ENCODE measurements around the gene AGAP1.

AGAP1 gene

GRCh38 chr2:235493775-235494715 is at the start of gene AGAP1:
Gene AGAP1 (plus strand): TSS chr2:235494043.
- no peak for DNase-seq

- DNase-seq, result no peak
Measured at GRCh38 chr2:235444101-235444597, 49.7 kb upstream of the AGAP1 start.

DNA sequence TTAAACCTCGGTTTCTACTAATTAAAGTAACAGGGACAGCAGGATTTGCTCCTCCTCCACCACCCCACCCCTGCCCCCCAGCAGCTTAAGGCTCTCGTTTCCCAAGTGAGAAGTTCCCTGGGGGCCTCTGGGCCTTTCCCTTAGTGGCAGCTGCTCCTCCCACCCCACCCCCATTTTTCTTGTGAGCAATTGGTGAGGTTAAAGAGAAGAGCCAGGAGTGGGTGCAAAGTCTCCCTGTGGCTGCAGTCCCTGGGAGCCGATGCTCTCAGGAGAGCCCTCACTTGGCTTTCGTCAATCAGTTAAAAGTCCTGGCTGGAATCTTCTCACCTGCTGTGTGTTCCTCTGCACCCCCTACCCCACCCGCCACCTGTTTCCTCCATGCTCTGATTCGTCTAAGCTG is 48.7 kb upstream of the AGAP1 start:
- DNase-seq, result no peak

DNA sequence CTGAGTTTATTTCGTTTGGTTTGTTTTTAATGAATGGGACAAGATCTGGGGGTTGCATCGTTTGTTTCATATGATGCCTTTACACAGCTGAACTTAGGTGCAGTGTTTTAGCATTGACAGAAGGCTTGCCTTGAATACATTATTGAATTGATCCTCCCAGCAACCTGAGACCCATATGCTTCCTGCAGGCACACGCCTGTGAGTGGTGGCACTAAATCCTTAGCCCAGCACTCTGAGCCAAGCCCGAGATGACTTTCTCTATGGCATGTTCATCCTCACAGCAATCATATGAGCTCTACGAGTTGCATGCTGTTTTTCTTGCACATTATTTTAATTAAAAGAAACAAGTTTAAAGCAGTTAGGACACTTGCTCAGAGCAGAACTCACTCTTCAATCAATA is 47.8 kb upstream of the AGAP1 start:
- no peak for DNase-seq

- no peak for DNase-seq
Measured at GRCh38 chr2:235447210-235447609, 46.6 kb upstream of the AGAP1 start.

- DNase-seq, result no peak
Measured at GRCh38 chr2:235449568-235449967, 44.3 kb upstream of the AGAP1 start.

DNA sequence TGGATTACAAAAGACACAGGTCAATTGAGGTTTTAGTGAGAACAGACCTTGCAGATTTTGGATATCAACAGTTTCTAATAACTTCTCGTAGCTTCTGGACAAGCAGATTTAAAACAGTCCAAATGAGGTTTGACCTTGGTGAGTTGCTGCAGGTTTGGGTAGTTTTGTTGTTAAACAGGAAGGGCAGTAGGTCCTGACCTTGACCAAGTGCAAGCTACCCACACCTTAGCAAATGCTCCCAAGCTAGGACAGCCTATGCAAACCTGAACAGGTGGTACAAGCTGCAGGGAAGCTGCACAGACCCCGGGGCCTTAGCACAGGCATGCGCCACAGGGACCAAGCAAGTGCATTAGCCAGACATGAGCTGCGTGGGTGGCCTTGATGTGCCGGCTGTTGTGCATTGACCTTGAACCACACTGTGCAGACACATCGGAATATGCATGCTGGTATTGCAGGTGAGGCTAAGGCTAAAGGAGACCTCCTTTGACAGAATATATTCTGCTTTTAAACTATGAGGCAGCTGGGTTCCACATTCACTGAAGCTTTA is 40.2 kb upstream of the AGAP1 start:
- no peak for DNase-seq

DNA sequence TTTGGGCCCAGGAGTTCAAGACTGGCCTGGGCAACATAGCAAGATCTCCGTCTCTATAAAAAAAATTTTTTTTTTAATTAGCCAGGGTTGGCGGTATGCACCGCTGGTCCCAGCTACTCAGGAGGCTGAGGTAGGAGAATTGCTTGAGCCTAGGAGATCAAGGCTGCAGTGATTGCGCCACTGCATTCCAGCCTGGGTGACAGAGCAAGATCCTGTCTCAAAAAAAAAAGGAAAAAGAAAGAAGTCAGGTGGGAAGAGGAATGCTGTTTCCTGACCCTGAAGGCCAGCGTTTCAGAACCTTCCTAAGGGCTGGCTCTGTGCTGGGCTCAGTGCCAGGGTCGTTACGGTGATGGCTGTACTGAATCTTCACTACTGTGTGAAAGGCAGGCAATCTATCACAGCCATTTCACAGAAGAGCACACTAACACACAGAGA is 35.0 kb upstream of the AGAP1 start:
- no peak for DNase-seq

DNA sequence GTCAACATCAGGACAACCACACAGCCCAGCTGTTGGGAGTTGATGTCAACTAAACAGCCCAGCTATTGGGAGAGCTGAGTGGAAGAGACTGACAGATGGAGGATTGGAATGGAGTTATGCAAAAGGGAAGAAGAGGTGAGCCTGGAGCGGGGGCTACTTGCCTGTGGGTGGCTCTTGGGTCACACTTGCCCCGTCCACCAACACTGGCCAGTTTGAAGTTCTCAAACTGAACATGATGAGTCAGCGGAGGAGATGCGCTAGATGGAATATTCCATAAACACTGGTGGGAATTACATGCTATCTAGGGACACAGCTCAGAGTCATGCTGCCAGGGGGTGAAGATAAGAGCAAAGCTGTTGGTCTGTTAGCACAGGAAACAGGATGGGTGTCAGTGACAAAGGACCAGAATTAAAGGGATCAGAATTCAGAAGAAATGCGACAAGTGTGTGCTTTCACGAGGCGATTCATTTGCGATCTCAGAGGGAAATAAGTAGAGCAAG is 33.2 kb upstream of the AGAP1 start:
- no peak for DNase-seq

DNA sequence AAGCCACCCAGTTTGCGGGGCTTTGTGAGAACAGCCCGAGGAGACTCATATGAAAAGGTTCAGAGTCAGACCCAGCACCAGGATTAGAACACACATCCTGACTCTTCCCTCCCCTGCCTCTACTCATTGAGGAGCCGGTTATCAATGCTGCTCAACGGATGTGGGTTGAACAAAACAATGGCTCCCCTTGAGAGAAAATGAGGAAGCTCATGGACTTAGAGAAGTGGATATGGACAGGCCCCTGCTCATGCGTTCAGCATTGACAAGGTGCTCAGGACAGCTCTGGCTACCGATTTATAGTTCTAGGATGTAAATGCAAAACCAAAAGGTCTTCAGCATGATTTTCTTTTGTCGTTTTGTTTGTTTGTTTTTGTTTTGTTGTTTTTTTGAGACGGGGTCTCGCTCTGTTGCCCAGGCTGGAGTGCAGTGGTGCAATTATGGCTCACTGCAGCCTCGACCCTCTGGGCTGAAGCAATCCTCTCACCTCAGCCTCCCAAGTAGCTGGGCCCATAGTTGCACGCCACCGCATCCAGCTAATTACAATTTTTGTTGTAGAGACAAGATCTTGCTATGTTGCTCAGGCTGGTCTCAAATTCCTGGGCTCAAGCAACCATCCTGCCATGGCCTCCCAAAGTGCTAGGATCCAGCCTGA is 32.0 kb upstream of the AGAP1 start:
- DNase-seq, result no peak

- no peak for DNase-seq
Measured at GRCh38 chr2:235462415-235462790, 31.4 kb upstream of the AGAP1 start.

DNA sequence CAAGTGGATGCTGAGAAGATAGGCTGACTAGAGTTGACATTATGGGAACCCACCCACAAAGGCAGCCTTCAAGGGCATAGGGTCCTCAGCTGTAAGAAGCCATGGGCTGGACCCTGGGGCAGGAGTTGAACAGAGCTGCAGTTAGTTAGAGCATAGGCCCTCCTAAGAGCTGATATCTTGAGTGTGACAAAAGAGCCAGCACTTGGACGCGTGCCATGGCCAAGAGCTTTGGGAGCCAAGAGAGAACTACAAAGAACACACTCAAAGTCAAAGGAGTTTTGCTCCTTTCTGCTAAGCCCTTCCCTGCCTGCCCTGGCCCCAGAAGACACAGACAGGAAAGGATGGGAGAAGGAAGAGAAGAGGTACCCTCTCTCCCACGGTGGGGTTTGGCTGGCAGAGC is 29.9 kb upstream of the AGAP1 start:
- DNase-seq, result no peak

DNA sequence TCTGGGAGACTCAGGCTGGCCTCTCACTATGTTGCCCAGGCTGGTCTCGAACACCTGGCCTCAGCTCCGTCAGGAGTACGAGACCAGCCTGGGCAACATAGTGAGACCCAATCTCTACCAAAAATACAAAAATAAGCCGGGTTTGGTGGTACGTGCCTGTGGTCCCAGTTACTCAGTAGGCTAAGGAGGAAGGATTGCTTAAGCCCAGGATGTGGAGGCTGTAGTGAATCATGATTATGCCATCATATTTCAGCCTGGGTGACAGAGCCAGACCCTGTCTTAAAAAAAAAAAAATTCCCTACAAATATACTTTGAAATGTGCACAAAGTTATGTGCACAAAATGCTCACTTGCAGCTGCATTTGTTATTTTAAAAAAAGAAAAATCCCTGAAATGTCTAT is 26.3 kb upstream of the AGAP1 start:
- no peak for DNase-seq

DNA sequence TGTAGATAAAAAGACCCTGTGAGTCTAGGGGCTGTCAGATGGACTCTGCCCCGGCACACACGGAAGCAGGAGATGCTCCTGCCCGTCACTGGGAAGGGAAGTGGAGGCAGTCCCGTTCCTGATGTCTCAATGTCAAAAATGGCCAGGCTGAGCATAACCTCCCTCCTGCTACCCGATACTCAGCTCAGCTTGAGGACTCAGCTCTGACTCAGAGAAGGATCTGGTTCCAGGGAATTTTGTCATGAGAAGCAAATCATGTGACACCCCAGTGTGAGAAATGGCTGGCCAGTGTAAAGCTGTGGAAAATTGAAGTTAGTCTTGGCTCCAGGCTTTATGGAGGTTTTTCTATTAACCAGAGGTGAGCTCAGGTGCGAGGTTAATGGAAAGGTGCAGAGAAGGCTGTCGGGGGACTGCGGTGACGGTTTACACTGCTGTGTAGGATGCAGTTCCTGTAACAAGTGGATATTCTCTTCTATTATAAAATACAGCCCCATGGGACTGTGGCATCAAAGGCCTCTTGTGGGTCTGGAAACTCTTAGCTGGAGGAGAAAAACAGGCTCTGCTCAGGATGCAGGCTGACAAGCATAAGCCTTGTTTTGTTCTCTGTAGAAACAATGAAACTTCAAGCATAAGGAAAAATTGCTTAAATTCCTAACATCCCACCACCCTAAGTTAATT is 24.7 kb upstream of the AGAP1 start:
- no peak for DNase-seq

DNA sequence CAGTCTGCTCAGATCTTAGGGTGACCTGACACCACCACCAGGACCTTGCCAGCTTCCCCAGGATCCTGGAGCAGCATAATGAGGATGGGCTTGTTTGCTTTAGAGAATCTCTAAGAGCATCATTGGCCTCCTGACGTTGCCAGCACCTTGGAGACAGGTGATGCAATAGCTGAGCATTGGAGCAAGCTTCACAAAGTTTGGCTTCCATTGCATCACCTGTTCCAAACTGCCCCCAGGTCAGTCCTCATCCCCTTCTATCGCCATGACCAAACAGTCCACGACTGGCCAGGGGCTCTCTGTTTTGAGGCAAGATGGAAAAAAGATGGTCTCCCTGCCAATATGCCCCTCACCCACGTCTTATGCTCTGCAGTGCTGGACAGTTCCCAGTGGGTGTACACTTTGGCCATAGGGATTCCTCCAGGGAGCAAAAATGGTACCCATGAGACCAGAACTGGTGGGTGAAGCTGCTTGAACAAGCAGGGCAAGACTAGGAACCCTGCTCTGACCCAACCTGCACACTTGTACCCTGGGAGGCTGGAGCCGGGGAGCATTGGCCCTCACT is 22.6 kb upstream of the AGAP1 start:
- no peak for DNase-seq

GRCh38 chr2:235472443-235472842 is 21.4 kb upstream of the AGAP1 start:
- DNase-seq, result no peak

DNA sequence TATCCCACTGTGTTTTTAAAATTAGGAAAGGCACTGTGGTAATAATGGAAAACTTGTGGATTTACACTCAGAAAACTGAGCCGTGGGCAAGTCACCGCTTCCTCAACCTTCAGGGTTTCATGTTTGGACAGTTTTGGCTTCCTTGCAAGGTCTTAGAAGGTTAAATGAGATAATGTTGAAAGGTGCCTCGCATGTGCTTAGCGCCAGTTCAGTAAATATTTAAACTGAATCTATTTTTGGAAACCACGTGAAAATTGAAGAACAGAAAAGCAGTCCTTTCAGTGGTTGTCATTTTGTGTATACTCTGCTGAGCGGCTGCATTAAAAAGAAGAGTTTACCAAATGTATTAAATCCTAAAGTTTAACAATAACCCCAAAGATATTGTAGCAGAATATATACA is 15.2 kb upstream of the AGAP1 start:
- DNase-seq, result no peak

- DNase-seq, result no peak
Measured at GRCh38 chr2:235479604-235480003, 14.2 kb upstream of the AGAP1 start.

- no peak for DNase-seq
Measured at GRCh38 chr2:235480614-235481013, 13.2 kb upstream of the AGAP1 start.

DNA sequence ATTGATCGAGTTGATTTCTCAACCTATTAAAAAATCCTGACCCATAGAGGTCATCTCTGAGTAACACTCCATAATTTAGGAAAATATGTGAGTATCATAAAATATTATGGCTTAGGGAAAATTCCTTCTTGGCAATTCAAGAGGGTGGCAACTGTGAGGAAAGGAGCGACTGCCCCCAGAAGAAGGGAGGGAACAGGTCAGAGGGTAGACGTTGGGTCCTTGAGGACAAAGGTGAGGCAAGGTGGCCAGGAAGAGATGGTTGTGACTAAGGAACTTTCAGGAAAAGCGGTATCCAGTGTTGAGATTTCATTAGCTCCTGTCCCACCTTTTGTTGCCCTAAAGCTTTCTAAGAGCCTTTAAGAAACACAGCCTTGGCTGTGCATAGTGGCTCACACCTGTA is 10.5 kb upstream of the AGAP1 start:
- no peak for DNase-seq

DNA sequence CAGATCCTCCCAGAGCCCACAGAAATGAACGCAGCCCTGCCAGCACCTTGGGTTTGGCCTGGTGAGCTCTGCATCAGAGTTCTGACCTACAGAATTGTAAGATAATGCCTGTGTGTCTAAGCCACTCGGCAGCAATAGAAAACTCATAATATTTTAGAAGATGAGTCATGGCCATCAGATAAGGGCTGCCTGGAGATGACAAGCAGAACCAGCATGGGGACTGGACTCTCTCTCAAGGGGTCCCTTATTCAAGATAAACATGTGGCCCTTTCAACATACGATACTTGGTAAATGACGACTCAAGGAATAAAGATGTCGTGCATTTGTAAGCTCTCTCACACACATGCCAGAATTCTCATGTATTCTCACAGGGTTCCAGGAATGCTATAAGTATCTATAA is 8.5 kb upstream of the AGAP1 start:
- DNase-seq, result no peak

- no peak for DNase-seq
Measured at GRCh38 chr2:235486729-235487128, 7.1 kb upstream of the AGAP1 start.

- DNase-seq, result no peak
Measured at GRCh38 chr2:235489897-235490296, 3.9 kb upstream of the AGAP1 start.

All from activated effector memory CD4-positive, alpha-beta T cell treated with anti-CD3 and anti-CD28 coated beads, Interleukin-2, amount 50 U/mL, for 16 hours (primary cell).